H9 (cell line): ENCODE measurements around the gene NTRK3. TPM values are rescaled to one million over a fixed set of nuclear protein-coding genes. Genes with fewer than 3 reads are reported as not detected.

Experiments used
- DNase-seq: peaks from one replicate; pipeline ENCODE4 v3.0.0-alpha.2; 2017
- H2AFZ ChIP-seq: one replicate; pipeline ENCODE4 v1.6.1; 2013; ENCODE audit warnings: mild to moderate bottlenecking, low read length, control low read depth, moderate library complexity
- H2AK5ac ChIP-seq: 2 replicates; pipeline ENCODE4 v1.6.1; 2013; ENCODE audit warnings: low read length, control low read depth, mixed read lengths; ENCODE audit not compliant: insufficient read length
- H2BK120ac ChIP-seq: one replicate; pipeline ENCODE4 v1.6.1; 2013; ENCODE audit warnings: low read depth, mild to moderate bottlenecking, low read length, control low read depth, inconsistent platforms; ENCODE audit not compliant: poor library complexity, severe bottlenecking
- H2BK12ac ChIP-seq: 2 replicates; pipeline ENCODE4 v1.6.1; 2013; ENCODE audit warnings: low read length, control low read depth, mixed read lengths, low read depth; ENCODE audit not compliant: insufficient read length
- H2BK15ac ChIP-seq: 2 replicates; pipeline ENCODE4 v1.6.1; 2013; ENCODE audit warnings: low read depth, low read length, control low read depth
- H2BK20ac ChIP-seq: one replicate; pipeline ENCODE4 v1.6.1; 2013; ENCODE audit warnings: low read depth, mild to moderate bottlenecking, low read length, control low read depth, inconsistent platforms; ENCODE audit not compliant: poor library complexity, severe bottlenecking
- H2BK5ac ChIP-seq: 2 replicates; pipeline ENCODE4 v1.6.1; 2013; ENCODE audit warnings: low read length, control low read depth, mixed read lengths; ENCODE audit not compliant: insufficient read length
- H3K14ac ChIP-seq: 2 replicates; pipeline ENCODE4 v1.6.1; 2013; ENCODE audit warnings: low read length, control low read depth; ENCODE audit not compliant: insufficient read depth
- H3K18ac ChIP-seq: 2 replicates; pipeline ENCODE4 v1.6.1; 2013; ENCODE audit warnings: low read depth, mild to moderate bottlenecking, mixed read lengths, low read length, control low read depth; ENCODE audit not compliant: insufficient read length
- H3K23ac ChIP-seq: 2 replicates; pipeline ENCODE4 v1.6.1; 2013; ENCODE audit warnings: low read length, control low read depth, mixed read lengths, low read depth; ENCODE audit not compliant: insufficient read length
- H3K23me2 ChIP-seq: 2 replicates; pipeline ENCODE4 v1.6.1; 2013; ENCODE audit warnings: low read depth, mild to moderate bottlenecking, mixed read lengths, low read length, control low read depth; ENCODE audit not compliant: insufficient read length, poor library complexity, severe bottlenecking
- H3K27ac ChIP-seq: 2 replicates; pipeline ENCODE4 v1.5.1; 2013; ENCODE audit warnings: low read length, control low read depth, mixed read lengths, low read depth; ENCODE audit not compliant: insufficient read length
- H3K27me3 ChIP-seq: 2 replicates; pipeline ENCODE4 v1.6.1; 2013; ENCODE audit warnings: low read length, control low read depth, inconsistent platforms; ENCODE audit not compliant: insufficient read depth
- H3K4ac ChIP-seq: 2 replicates; pipeline ENCODE4 v1.6.1; 2013; ENCODE audit warnings: low read depth, mild to moderate bottlenecking, control low read depth, inconsistent platforms, low read length, moderate library complexity
- H3K4me1 ChIP-seq: 2 replicates; pipeline ENCODE4 v1.6.1; 2013; ENCODE audit warnings: low read length, control low read depth, inconsistent platforms; ENCODE audit not compliant: insufficient read depth
- H3K4me2 ChIP-seq: 2 replicates; pipeline ENCODE4 v1.6.1; 2013; ENCODE audit warnings: low read length, control low read depth, mixed read lengths; ENCODE audit not compliant: insufficient read length, insufficient read depth
- H3K56ac ChIP-seq: 2 replicates; pipeline ENCODE4 v1.6.1; 2013; ENCODE audit warnings: low read depth, mild to moderate bottlenecking, mixed read lengths, low read length, control low read depth; ENCODE audit not compliant: insufficient read length
- H3K79me1 ChIP-seq: 2 replicates; pipeline ENCODE4 v1.6.1; 2013; ENCODE audit warnings: low read depth, mild to moderate bottlenecking, moderate library complexity, low read length, control low read depth, inconsistent platforms; ENCODE audit not compliant: insufficient read depth, poor library complexity, severe bottlenecking
- H3K79me2 ChIP-seq: 2 replicates; pipeline ENCODE4 v1.6.1; 2013; ENCODE audit warnings: low read length, control low read depth, inconsistent platforms; ENCODE audit not compliant: insufficient read depth
- H3K9ac ChIP-seq: 2 replicates; pipeline ENCODE4 v1.6.1; 2013; ENCODE audit warnings: low read length, control low read depth, mixed read lengths; ENCODE audit not compliant: insufficient read length; ENCODE audit errors: extremely low read depth
- H3K9me3 ChIP-seq: one replicate; pipeline ENCODE4 v1.6.1; 2013; ENCODE audit warnings: low read depth, low read length, inconsistent platforms; ENCODE audit not compliant: control insufficient read depth
- H3T11ph ChIP-seq: one replicate; pipeline ENCODE4 v1.6.1; 2013; ENCODE audit warnings: mild to moderate bottlenecking, low read length, control low read depth, inconsistent platforms
- H4K20me1 ChIP-seq: one replicate; pipeline ENCODE4 v1.6.1; 2013; ENCODE audit not compliant: control insufficient read depth, insufficient read length, insufficient read depth
- H4K5ac ChIP-seq: 2 replicates; pipeline ENCODE4 v1.6.1; 2013; ENCODE audit warnings: low read depth, mild to moderate bottlenecking, mixed read lengths, low read length, control low read depth; ENCODE audit not compliant: insufficient read length
- H4K8ac ChIP-seq: replicated peaks from 2 replicates; pipeline ENCODE4 v1.6.1; 2013; ENCODE audit warnings: low read length, control low read depth, mixed read lengths, low read depth; ENCODE audit not compliant: insufficient read length
- H4K91ac ChIP-seq: 2 replicates; pipeline ENCODE4 v1.6.1; 2013; ENCODE audit warnings: low read depth, mild to moderate bottlenecking, moderate library complexity, mixed read lengths, low read length, control low read depth; ENCODE audit not compliant: insufficient read length
- H3K27ac Mint-ChIP-seq, 3 experiments: 2 replicates in 2 of 3; 3 replicates in 1 of 3; pipeline ENCODE4 v1.8.0; 2020 to 2021; ENCODE audit warnings: mixed read lengths in 3 of 3, mild to moderate bottlenecking in 1 of 3, moderate library complexity in 1 of 3
- H3K27me3 Mint-ChIP-seq: 2 replicates; pipeline ENCODE4 v1.8.0; 2021; ENCODE audit warnings: low read depth, mild to moderate bottlenecking, moderate library complexity, mixed read lengths
- H3K36me3 Mint-ChIP-seq, 3 experiments: 2 replicates in 2 of 3; 3 replicates in 1 of 3; pipeline ENCODE4 v1.8.0; 2020 to 2021; ENCODE audit warnings: low read depth in 3 of 3, mixed read lengths in 3 of 3; ENCODE audit not compliant: insufficient read depth in 1 of 3
- H3K4me1 Mint-ChIP-seq, 2 experiments: 2 replicates each; pipeline ENCODE4 v1.8.0; 2020; ENCODE audit warnings: mixed read lengths in 2 of 2
- H3K4me3 Mint-ChIP-seq, 2 experiments: 2 replicates in 1 of 2; 3 replicates in 1 of 2; pipeline ENCODE4 v1.8.0; 2020 to 2021; ENCODE audit warnings: mild to moderate bottlenecking in 2 of 2, mixed read lengths in 2 of 2, moderate library complexity in 1 of 2
- H3K9me3 Mint-ChIP-seq, 2 experiments: 2 replicates in 1 of 2; 3 replicates in 1 of 2; pipeline ENCODE4 v1.8.0; 2020; ENCODE audit warnings: mild to moderate bottlenecking in 2 of 2, mixed read lengths in 2 of 2, moderate library complexity in 1 of 2
- WGBS: extraction: QIAGEN DNeasy Blood & Tissue Kit; methylation state at CpG from one replicate; pipeline ENCODE4 v1.1.7; 2013; ENCODE audit warnings: missing lambda C conversion rate, low lambda C conversion rate, mixed read lengths; ENCODE audit not compliant: insufficient read length; ENCODE audit errors: extremely low coverage; 5-methylcytosine and 5-hydroxymethylcytosine counted together
- total RNA-seq: library from RNA; stranded (reverse); gene quantifications from 2 replicates; pipeline ENCODE4 v1.2.1, GENCODE V29; 2021
- TF ChIP-seq, protein P1 (sequence below): fragments of 200-600 bp; sonication (generic); conservative IDR thresholded peaks from 3 replicates; pipeline ENCODE4 v1.8.0; 2021; ENCODE audit warnings: antibody characterized with exemption, mild to moderate bottlenecking

NTRK3 gene
- total RNA-seq, 1 experiment from 2014 or later, result 2.5 TPM

DNA sequence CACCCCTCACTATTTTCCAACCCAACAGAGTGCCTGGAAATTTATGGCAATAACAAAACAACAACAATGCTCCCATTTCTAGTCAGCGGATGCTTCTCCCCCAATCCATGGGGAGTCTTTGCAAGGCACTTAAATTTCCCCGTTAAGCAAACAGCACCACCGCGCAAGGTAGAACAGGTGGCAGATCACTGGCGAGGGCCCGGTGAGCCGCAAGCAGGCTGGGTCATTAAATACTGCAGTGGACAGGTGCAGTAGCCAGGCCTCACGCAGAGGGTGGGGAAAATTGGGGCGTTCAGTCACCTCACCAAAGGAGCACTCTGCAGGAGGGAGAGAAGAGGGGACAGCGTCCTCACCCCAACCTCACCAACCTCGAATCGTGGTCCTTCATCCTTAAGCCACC, 147.5 kb downstream of the NTRK3 start:
- Histone ChIP-seq H3K9ac (no peak overlapping the region), H3K79me2 (no peaks in the 10 kb centered on the region), H4K20me1 (no peaks in the 10 kb centered on the region), H2AFZ (no peak overlapping the region), H4K8ac (no peak overlapping the region), H3K23ac (no peak overlapping the region), H4K5ac (no peak overlapping the region), H3K18ac (no peak overlapping the region), H4K91ac (no peak overlapping the region), H3K4ac (no peak overlapping the region), H3K27me3 (no peaks in the 10 kb centered on the region; the same call in 1 of the 2 replicates), H3K4me1 (no peaks in the 10 kb centered on the region; the same call in 1 of the 2 replicates), H3K56ac (no peak overlapping the region), H2BK20ac (no peak overlapping the region), H3K79me1 (no peaks in the 10 kb centered on the region), H2BK15ac (no peak overlapping the region), H3K9me3 (no peaks in the 10 kb centered on the region), H2AK5ac (no peak overlapping the region), H3K14ac (no peak overlapping the region), H2BK12ac (no peak overlapping the region), H2BK5ac (no peak overlapping the region), H3K4me2 (no peak overlapping the region), H3K23me2 (no peaks in the 10 kb centered on the region), H3K27ac (no peak overlapping the region), H3T11ph (no peak overlapping the region), H2BK120ac (no peak overlapping the region)
- TF ChIP-seq, protein P1, sequence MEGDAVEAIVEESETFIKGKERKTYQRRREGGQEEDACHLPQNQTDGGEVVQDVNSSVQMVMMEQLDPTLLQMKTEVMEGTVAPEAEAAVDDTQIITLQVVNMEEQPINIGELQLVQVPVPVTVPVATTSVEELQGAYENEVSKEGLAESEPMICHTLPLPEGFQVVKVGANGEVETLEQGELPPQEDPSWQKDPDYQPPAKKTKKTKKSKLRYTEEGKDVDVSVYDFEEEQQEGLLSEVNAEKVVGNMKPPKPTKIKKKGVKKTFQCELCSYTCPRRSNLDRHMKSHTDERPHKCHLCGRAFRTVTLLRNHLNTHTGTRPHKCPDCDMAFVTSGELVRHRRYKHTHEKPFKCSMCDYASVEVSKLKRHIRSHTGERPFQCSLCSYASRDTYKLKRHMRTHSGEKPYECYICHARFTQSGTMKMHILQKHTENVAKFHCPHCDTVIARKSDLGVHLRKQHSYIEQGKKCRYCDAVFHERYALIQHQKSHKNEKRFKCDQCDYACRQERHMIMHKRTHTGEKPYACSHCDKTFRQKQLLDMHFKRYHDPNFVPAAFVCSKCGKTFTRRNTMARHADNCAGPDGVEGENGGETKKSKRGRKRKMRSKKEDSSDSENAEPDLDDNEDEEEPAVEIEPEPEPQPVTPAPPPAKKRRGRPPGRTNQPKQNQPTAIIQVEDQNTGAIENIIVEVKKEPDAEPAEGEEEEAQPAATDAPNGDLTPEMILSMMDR, result no peak
- H3K36me3 Mint-ChIP-seq, result 0 out of 7 replicates have a peak, but pooled peaks cover 0 to 2% (median 0%) of the 10 kb centered on the region in 3 experiments
- peaks cover 5% of the 10 kb centered on the region for H3K27me3 Mint-ChIP-seq
- WGBS, result no CpG with 5 or more reads among the region's 12 CpGs
- DNase-seq, result no peak
- H3K27ac Mint-ChIP-seq, result no peak overlapping the region
- H3K4me1 Mint-ChIP-seq, result peaks cover 6 to 7% of the 10 kb centered on the region in 2 experiments; a peak in 3 of 4 replicates
- H3K9me3 Mint-ChIP-seq, result no peaks in the 10 kb centered on the region
- H3K4me3 Mint-ChIP-seq, result no peak overlapping the region
